HG03064 (cell line): ENCODE measurements around the gene SLC16A9.
"Not testable (repeated sequence)": the region's sequence is repeated elsewhere in the genome, so short reads cannot be mapped to it uniquely, and the experiment has no call there.

Source experiments
- ATAC-seq: cut with Tn5 transposase; IDR thresholded peaks from one replicate; pipeline ENCODE4 v1.9.1; 2021; ENCODE audit warnings: low read depth; ENCODE audit not compliant: unreplicated experiment

SLC16A9 gene

DNA sequence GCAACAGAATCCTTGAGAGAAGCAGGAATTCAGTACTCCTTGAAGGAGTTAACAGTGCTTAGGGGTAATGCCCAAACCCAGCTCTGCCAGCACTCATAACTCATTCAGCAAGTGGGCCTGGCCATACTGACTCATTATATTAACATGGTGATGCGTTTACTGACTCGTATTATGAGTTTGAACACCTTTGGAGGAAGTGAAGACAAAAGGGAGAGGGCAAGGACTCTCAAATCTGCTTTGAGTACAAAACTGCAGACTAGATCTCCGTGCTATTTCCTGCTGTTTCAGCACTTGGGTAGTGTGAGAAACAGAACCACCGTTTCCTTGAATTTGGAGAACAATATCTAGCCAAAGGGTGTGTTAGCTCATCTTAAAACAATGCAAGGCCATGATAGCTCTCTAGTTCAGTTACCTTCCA, 30.8 kb downstream of the SLC16A9 start:
- ATAC-seq, result peak; percentile 75

DNA sequence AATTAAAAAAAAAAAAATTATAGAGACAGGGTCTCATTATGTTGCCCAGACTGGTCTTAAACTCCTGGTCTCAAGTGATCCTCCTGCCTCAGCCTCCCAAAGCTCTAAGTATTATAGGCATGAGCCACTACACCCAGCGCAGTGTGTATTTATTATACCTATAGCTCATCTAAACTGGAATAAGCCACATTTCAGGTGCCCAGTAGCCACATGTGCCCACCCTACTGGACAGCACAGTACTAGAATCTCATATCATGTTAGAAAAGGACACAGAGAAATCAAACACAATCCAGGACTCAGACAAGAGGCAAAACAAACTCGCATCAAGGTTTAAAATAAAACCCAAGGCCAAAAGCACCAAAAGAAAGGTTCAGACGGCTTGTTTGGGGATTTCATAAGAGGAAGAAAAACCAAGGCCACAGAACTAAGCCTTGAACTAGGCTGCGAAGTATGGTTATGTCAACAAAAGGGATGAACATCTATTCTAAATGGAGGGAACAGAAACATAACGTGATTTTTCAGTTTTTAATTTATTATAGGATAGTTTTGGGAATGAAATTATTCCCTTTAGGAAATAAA, 32.3 kb downstream of the SLC16A9 start:
- no peak for ATAC-seq

DNA sequence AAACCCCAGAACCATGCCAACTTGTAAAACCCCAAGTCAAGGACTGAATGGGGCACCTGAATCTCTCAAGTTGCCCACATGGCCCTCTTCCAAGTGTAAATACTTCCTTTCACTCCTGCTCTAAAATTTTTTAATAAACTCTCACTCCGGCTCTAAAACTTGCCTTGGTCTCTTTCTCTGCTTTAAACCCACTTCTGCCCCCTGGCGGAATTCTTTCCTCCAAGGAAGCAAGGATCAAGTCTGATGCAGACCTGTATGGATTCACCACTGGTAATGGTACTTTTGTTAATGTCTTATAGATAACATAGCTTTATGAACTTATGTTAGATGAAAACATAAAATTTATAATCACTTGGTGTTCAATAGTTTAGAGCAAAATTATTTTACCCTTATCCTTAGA, 33.8 kb downstream of the SLC16A9 start:
- no peak for ATAC-seq

DNA sequence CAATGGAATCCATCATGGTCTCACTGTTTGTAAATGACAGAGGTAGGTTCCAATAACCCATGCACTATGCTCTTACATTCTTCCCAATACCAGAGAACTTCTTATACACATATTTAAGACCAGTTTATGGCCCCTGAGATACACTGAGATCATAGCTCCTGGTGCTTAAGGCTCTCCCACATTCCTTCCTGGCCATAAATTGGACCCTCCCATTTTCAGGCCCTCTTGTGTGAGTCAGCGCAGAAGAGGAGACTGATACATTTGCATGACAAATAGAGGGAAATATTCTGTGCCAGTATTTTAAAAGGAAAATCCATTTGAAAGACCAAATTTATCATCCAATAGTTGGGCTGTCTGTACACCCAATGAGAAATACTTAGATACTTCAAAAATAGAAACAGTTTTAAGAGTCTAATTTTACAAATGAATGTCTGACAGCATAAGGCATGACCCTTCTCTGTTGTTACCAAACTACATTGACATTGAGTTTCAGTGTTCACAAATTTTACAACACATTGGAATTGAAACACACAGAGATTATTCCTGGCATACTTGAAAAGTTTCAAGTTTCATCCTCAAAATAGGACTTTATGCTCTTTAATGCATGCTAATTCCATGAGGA, 35.3 kb downstream of the SLC16A9 start:
- ATAC-seq, result no peak

- ATAC-seq, result peak; percentile 52
Observed at GRCh38 chr10:59672150-59672875, 37.3 kb downstream of the SLC16A9 start.

DNA sequence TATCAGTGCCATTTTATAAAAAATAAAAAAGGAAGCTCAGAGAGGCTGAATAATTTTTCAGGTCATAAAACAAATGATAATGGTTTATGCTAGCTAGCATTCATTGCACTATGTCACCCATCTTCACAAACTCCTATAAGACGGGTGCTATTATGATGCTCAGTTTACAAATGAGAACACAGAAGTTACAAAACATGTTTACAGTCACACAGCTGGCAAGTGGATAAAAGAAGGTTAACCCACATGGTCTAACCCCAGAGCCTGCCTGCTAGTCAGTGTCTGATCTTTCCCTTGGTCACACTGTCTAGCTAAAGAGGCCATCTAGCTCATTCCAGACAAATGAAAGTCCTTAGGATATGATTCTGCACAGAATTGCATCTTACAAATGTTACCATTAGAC, 39.4 kb downstream of the SLC16A9 start:
- no peak for ATAC-seq

DNA sequence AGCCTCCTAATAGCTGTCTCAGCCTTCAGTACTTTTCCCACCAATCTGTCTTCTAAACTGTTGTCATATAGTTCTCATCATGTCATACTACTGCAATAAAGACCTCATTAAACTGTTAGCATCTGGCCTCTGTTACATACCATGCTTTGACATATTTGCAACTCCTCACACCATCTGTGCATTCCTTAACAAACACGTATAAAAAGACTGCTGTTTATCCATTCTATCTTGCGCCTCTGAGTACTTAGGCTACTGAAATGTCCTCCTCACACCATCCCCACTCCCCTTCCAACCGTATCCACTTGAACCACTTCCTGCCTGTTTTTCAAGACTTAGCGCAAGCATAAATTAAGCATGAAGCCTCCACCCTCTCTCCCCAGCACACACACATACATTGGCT, 41.6 kb downstream of the SLC16A9 start:
- no peak for ATAC-seq

DNA sequence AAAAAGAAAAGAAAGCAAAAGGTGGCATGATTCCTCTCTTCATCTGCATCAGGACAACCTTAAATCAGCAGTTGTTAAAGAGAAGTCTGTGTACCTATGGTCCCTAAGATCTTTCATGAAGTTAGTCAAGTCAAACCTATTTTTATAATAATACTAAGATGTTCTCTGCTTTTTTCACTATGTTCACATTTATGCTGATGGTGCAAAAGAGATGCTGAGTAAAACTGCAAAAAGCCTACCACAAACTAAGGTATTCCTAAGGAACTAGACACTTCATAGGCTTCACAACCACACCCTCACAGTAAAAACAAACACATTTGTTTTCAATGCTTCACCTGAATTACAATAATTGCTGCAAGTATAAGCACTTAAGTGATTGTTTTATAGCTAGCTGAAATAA, 43.3 kb downstream of the SLC16A9 start:
- ATAC-seq, result no peak

DNA sequence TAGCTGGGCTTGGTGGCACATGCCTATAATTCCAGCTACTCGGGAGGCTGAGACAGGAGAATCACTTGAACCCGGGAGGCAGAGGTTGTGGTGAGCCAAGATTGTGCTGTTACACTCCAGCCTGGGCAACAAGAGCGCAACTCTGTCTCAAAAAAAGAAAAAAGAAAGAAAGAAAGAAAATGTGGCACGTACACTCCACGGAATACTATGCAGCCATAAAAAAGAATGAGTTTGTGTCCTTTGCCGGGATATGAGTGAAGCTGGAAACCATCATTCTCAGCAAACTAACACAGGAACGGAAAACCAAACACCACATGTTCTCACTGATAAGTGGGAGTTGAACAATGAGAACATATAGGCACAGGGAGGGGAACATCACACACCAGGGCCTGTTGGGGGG, 46.4 kb downstream of the SLC16A9 start:
- ATAC-seq, result not testable (repeated sequence)

DNA sequence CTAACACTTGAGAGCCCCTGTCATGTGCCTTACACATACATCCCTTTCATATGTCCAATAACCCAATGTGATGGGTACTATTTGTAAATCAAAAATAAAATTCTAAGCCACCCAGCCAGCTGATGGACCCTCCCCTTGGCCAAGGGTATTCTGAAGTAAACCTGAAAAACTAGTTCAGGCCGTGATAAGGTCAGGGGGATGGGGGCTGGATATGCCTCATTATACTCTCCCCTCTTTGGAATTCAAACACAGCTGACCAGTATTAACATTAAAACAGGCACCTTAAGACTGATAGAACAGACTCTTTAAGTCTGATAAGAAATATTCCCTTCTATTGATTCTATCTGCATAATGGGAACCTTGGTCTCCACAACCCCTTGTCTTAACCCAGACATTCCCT, 51.9 kb downstream of the SLC16A9 start:
- no peak for ATAC-seq

GRCh38 chr10:59655309-59655708, 54.3 kb downstream of the SLC16A9 start:
- no peak for ATAC-seq

- ATAC-seq, result peak; percentile 82
Observed at GRCh38 chr10:59654007-59654406, 55.6 kb downstream of the SLC16A9 start.

DNA sequence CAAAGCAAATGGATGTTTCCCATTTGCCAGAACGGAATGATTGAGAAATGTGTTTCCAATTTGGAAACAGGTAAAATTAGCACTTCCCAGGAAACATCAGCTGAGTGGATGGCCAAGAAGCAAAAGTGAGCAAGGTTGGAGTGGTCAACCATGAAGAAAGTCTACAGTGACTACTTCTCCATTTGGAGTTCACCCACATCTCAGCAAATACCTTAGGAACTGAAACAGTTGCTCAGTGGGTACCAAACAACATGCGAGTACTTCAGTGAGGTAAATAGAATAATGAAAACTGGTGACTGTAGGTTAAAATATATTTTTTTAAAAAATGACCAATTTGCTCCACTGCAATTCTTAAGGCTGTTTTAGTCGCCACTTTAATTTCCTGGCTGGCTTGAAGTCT, 57.7 kb downstream of the SLC16A9 start:
- ATAC-seq, result no peak

- ATAC-seq, result no peak
Observed at GRCh38 chr10:59649606-59650346, 59.9 kb downstream of the SLC16A9 start.

DNA sequence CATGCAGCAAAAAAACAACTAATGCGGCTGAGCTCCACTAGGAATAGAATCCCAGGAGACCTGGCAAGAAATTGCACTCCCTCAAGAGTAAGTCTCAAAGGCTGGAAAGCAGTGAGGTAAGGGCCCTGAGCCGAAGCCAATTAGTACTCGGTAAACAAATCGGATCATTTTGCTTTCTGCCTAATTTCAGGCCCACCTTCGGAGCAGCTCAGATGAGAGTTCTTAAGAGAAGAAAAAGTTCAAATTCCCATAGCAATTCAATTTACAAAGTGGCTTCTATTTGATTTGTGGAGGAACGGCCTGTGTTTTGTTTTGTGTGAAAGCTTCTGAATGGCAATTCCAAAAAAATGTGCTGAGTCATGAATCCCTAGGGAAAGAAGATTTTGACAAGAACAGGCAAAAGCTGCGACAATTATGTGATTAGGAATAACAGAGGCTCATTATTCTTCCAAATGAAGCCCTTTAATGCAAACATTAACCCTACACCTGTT, 60.9 kb downstream of the SLC16A9 start:
- no peak for ATAC-seq

DNA sequence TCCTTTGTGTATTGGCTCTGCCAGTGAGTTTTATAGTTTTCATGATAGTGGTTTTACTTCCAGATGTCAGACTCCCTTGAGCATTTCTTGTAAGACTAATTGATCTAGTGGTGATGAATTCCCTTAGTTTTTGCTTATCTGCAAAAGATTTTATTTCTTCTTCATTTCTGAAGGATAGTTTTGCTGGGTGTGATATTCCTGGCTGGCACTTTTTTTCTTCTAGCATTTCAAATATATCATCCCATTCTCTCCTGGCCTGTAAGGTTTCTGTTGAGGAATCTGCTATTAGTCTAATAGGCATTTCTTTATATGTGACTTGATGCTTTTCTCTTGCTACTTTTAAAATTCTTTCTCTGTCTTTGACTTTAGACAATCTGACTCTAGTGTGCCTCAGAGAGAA, 64.8 kb downstream of the SLC16A9 start:
- no peak for ATAC-seq

GRCh38 chr10:59641688-59642087, 68.0 kb downstream of the SLC16A9 start:
- not testable (repeated sequence) for ATAC-seq

GRCh38 chr10:59635502-59636290, 74.0 kb downstream of the SLC16A9 start:
- no peak for ATAC-seq

DNA sequence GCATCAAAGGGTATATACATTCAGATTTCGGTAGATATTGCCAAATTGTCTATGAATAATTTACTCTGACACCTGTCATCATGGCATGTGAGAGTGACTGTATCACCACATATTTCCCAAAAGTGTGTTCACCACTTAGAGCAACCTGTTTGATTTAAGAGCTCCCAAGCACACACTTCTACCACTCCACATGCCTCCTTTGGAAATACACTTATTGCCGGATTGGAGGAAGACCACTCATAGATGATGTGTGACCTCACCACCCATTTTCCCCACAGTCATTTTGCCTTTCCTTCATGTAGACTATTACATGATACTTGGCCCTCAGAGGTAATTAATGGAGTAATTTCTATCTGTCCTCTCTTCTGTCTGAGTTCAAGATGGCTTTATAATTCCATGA, 75.5 kb downstream of the SLC16A9 start:
- ATAC-seq, result no peak

DNA sequence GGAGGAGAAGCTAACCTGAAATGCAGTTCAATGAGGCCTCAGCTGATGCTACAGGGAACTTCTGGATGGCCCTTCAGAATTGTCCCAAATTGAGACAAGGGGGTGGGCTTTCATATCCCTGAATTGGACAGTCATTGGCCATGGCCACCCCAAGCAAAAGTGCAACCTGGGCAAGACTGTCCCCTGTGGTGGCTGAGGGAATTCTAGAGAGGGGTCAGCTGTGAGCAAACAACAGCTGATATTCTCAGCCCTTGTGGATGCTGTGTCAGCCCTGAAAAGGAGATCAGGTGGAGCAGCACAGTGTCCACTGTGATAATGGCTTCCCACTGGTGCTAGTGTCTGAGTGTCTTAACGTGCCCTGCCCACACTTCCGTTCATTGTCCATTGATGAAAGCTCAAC, 76.6 kb downstream of the SLC16A9 start:
- ATAC-seq, result no peak
